Loucy (cell line): Measurements from ENCODE around the gene TEX26.

Experiments used
- H2AFZ ChIP-seq: fragments of 200-600 bp; sonication (generic); 2 replicates; pipeline ENCODE4 v1.6.0; 2016; ENCODE audit warnings: antibody characterized with exemption, mild to moderate bottlenecking, low read length, moderate library complexity
- H3F3A ChIP-seq: fragments of 200-600 bp; 2 replicates; pipeline ENCODE4 v1.6.0; 2016; ENCODE audit warnings: antibody characterized with exemption, low read depth, mild to moderate bottlenecking
- H3K27me3 ChIP-seq: fragments of 200-600 bp; sonication (generic); 2 replicates; pipeline ENCODE4 v1.6.1; 2014; ENCODE audit warnings: low read length, mild to moderate bottlenecking; ENCODE audit not compliant: insufficient read depth, poor library complexity, severe bottlenecking
- H3K36me3 ChIP-seq: fragments of 200-600 bp; sonication (generic); 2 replicates; pipeline ENCODE4 v1.6.1; 2016; ENCODE audit warnings: low read length; ENCODE audit not compliant: insufficient read depth
- H3K4me1 ChIP-seq: fragments of 200-600 bp; sonication (generic); 2 replicates; pipeline ENCODE4 v1.5.1; 2014; ENCODE audit warnings: low read length, mild to moderate bottlenecking; ENCODE audit not compliant: insufficient read depth, poor library complexity, severe bottlenecking
- H3K4me2 ChIP-seq: fragments of 200-600 bp; sonication (generic); 2 replicates; pipeline ENCODE4 v1.6.0; 2014; ENCODE audit warnings: antibody characterized with exemption, low read length, low read depth, mild to moderate bottlenecking; ENCODE audit not compliant: poor library complexity, severe bottlenecking
- H3K4me3 ChIP-seq: fragments of 200-600 bp; sonication (generic); 2 replicates; pipeline ENCODE4 v1.5.1; 2014; ENCODE audit warnings: low read length, mild to moderate bottlenecking, mixed read lengths; ENCODE audit not compliant: poor library complexity, severe bottlenecking
- H3K79me2 ChIP-seq: fragments of 200-600 bp; sonication (generic); 2 replicates; pipeline ENCODE4 v1.6.1; 2014; ENCODE audit warnings: low read length; ENCODE audit not compliant: insufficient read depth
- H3K9ac ChIP-seq: fragments of 200-600 bp; sonication (generic); 2 replicates; pipeline ENCODE4 v1.6.0; 2014; ENCODE audit warnings: mild to moderate bottlenecking, low read depth, low read length, moderate library complexity; ENCODE audit not compliant: poor library complexity, severe bottlenecking
- H3K9me2 ChIP-seq: fragments of 200-600 bp; sonication (generic); replicated peaks from 2 replicates; pipeline ENCODE4 v1.6.1; 2016; ENCODE audit warnings: low read depth, low read length, mixed read lengths
- H3K9me3 ChIP-seq: fragments of 200-600 bp; sonication (generic); 2 replicates; pipeline ENCODE4 v1.6.1; 2014; ENCODE audit warnings: mild to moderate bottlenecking, antibody characterized with exemption, low read length, low read depth; ENCODE audit not compliant: insufficient read depth
- H4K20me1 ChIP-seq: fragments of 200-600 bp; sonication (generic); 2 replicates; pipeline ENCODE4 v1.6.0; 2014; ENCODE audit warnings: antibody characterized with exemption, low read length, mild to moderate bottlenecking; ENCODE audit not compliant: insufficient read depth, poor library complexity, severe bottlenecking
- CTCF ChIP-seq: fragments of 200-600 bp; sonication (generic); conservative IDR thresholded peaks from 2 replicates; pipeline ENCODE4 v1.5.1; 2014; ENCODE audit warnings: mild to moderate bottlenecking, antibody characterized with exemption, low read length
- EZH2phosphoT487 ChIP-seq: fragments of 200-600 bp; IDR thresholded peaks from 2 replicates; pipeline ENCODE4 v1.6.1; 2018; ENCODE audit warnings: antibody characterized with exemption, mild to moderate bottlenecking, moderate library complexity, borderline replicate concordance

Gene TEX26

DNA sequence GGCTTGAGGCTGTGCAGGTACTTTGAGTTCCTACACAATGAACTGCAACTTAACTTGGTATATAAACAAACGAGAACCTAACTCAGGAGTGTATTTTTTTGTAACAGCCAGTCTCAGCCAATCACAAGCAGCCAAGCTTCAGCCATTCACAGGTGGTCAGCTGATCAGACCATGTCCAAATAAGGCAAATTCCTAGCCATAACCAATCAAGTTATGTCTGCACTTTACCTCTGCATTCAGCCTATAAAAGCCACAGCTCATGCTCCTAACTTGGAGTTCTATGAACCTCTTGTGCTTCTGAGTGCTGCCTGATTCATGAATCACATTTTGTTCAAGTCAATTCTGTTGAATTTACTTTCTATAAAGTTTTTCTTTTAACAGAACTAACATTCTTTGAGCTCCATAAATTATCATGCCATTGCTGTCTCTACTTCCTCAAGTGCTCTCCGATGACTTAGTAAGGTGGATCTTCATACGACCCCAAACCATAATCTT, 43.2 kb upstream of the TEX26 start:
- Histone ChIP-seq H3K36me3 (no peaks in the 10 kb centered on the region), H2AFZ (no peak overlapping the region), H3K9me2 (no peaks in the 10 kb centered on the region), H3K9ac (no peak overlapping the region), H4K20me1 (no peaks in the 10 kb centered on the region), H3K4me1 (no peaks in the 10 kb centered on the region), H3K9me3 (no peaks in the 10 kb centered on the region; the same call in 1 of the 2 replicates), H3K4me2 (no peak overlapping the region), H3K4me3 (no peak overlapping the region), H3F3A (no peaks in the 10 kb centered on the region), H3K27me3 (no peaks in the 10 kb centered on the region), H3K79me2 (no peaks in the 10 kb centered on the region)
- no peak for TF ChIP-seq EZH2phosphoT487
- TF ChIP-seq CTCF = no peak

GRCh38 chr13:30892966-30893365, 39.5 kb upstream of the TEX26 start:
- TF ChIP-seq CTCF (peak; percentile 74), EZH2phosphoT487 (no peak)
- Histone ChIP-seq H3K4me1 (no peaks in the 10 kb centered on the region), H2AFZ (no peak overlapping the region), H3K9me3 (no peaks in the 10 kb centered on the region; the same call in 1 of the 2 replicates), H4K20me1 (no peaks in the 10 kb centered on the region), H3K4me2 (no peak overlapping the region), H3K4me3 (no peak overlapping the region), H3K27me3 (no peaks in the 10 kb centered on the region), H3K79me2 (no peaks in the 10 kb centered on the region), H3K9ac (no peak overlapping the region), H3K9me2 (no peaks in the 10 kb centered on the region), H3F3A (no peaks in the 10 kb centered on the region), H3K36me3 (no peaks in the 10 kb centered on the region)

DNA sequence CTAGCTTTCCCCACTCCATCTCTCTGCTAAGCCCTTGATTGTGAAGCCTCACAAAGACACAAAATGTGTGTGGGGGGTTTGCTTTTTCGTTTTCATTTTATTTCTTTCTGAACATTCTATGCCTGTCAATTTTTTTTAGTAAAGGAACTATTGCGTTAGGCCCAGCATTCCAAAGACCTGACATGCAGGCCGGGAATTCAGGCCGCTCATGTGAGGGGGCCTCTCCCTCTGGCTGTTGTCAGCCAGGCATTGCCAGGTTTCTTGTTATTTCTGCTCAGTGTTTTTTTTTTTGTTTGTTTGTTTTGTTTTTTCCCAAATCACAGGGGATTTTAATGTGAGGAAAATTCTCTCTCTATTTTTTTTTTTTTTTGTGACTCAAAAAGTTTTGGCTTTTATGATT, 36.7 kb upstream of the TEX26 start:
- peaks cover 4% of the 10 kb centered on the region for H3K4me1 ChIP-seq
- no peak overlapping the region for H3K4me2 ChIP-seq
- H3K9me3 ChIP-seq = no peaks in the 10 kb centered on the region
- TF ChIP-seq CTCF = no peak
- no peak for TF ChIP-seq EZH2phosphoT487
- no peaks in the 10 kb centered on the region for H4K20me1 ChIP-seq
- no peaks in the 10 kb centered on the region for H3K27me3 ChIP-seq
- H3F3A ChIP-seq = no peaks in the 10 kb centered on the region
- no peaks in the 10 kb centered on the region for H3K79me2 ChIP-seq
- no peak overlapping the region for H2AFZ ChIP-seq
- no peaks in the 10 kb centered on the region for H3K36me3 ChIP-seq
- no peak overlapping the region for H3K4me3 ChIP-seq
- no peak overlapping the region for H3K9ac ChIP-seq
- H3K9me2 ChIP-seq = no peaks in the 10 kb centered on the region
